H1 (cell line): ENCODE measurements around the gene SLC35A2. TPM values are rescaled to one million over a fixed set of nuclear protein-coding genes. Genes with fewer than 3 reads are reported as not detected.

ENCODE experiments used
- ATF2 ChIP-seq: IDR thresholded peaks from 2 replicates; pipeline ENCODE4 v1.6.1; 2012; ENCODE audit warnings: low read length, inconsistent platforms
- BCL11A ChIP-seq, 2 experiments: IDR thresholded peaks; one replicate each; pipeline ENCODE4 v1.6.1; 2011; ENCODE audit warnings: low read depth in 2 of 2, low read length in 2 of 2, mild to moderate bottlenecking in 2 of 2
- BRCA1 ChIP-seq: IDR thresholded peaks from 2 replicates; pipeline ENCODE4 v1.6.1; 2012; ENCODE audit warnings: low read depth, low read length, improper control_type of control experiment
- CBX8 ChIP-seq: fragments of 300-800, 300-1000 bp; sonication (generic); IDR thresholded peaks from 2 replicates; pipeline ENCODE4 v1.7.1; 2016; ENCODE audit warnings: low read depth, low read length, borderline replicate concordance
- CHD7 ChIP-seq: fragments of 300-600 bp; sonication (generic); IDR thresholded peaks from 2 replicates; pipeline ENCODE4 v1.7.1; 2012; ENCODE audit warnings: low read length, moderate library complexity, mild to moderate bottlenecking, inconsistent platforms; ENCODE audit not compliant: insufficient replicate concordance
- FOSL1 ChIP-seq: IDR thresholded peaks from 2 replicates; pipeline ENCODE4 v1.6.1; 2011; ENCODE audit warnings: mild to moderate bottlenecking, low read depth, low read length, moderate library complexity; ENCODE audit not compliant: insufficient read depth
- POLR2A ChIP-seq, 2 experiments: IDR thresholded peaks; 1 replicate in 1 of 2; 2 replicates in 1 of 2; pipeline ENCODE4 v1.6.1; 2011; ENCODE audit warnings: low read depth in 2 of 2, low read length in 2 of 2, mild to moderate bottlenecking in 2 of 2; ENCODE audit errors: control extremely low read depth in 1 of 2
- SIRT6 ChIP-seq: IDR thresholded peaks from one replicate; pipeline ENCODE4 v1.7.1; 2012; ENCODE audit warnings: low read length, inconsistent platforms
- TCF12 ChIP-seq: IDR thresholded peaks from 2 replicates; pipeline ENCODE4 v1.6.1; 2011; ENCODE audit warnings: low read depth, mild to moderate bottlenecking, low read length
- polyA plus RNA-seq, 7 experiments: library from polyadenylated mRNA; depleted of rRNA in 3 of 7; stranded (reverse) in 5 of 7; unstranded in 2 of 7; fragments of >200 nt in 5 of 7; fragments of 200-250 nt in 2 of 7; gene quantifications; 1 replicate in 5 of 7; 2 replicates in 1 of 7; 4 replicates in 1 of 7; pipeline versions ENCODE4 v1.2.1 to v1.2.3, GENCODE V29; 2011 to 2013; ENCODE audit warnings: missing spikeins in 2 of 7, mixed read lengths in 2 of 7
- total RNA-seq: library from RNA; stranded (reverse); fragmentation: NEBNext Ultra II Directional; extraction: Animal tissue kit (Norgen Biotek cat#: 25700); gene quantifications from 2 replicates; pipeline ENCODE4 v1.2.1, GENCODE V29; 2021

SLC35A2 gene
- total and polyA plus RNA-seq, 2 of the 8 experiments (the other 6 are each of a cell fraction or from before 2014, with no cell fraction given): 21.4 to 48.3 TPM

- TF ChIP-seq CHD7 (no peak), ATF2 (no peak), CBX8 (no peak), SIRT6 (no peak), BCL11A (IDR thresholded peaks at IDR 0.05; ENCODE audit: low read depth in 2 of 2, low read length in 2 of 2) (no peak), TCF12 (no peak), BRCA1 (no peak), FOSL1 (no peak), POLR2A (IDR thresholded peaks at IDR 0.05; ENCODE audit: control extremely low read depth in 1 of 2, low read depth in 2 of 2, low read length in 2 of 2) (no peak)
- TF ChIP-seq, all 59 proteins: peak for 0
Measured at GRCh38 chrX:48935301-48935670, 23.8 kb upstream of the SLC35A2 start (continued).
